Fibroblast of lung (primary cell): ENCODE results near the gene TLCD1. TPM values are rescaled to one million over a fixed set of nuclear protein-coding genes. Genes with fewer than 3 reads are reported as not detected.

ENCODE experiments used
- DNase-seq, 2 donors: peaks; one replicate each; pipeline versions ENCODE4 v3.0.0 to v3.0.0-alpha.2; 2010; ENCODE audit warnings: low read depth in 2 of 2
- H2AFZ ChIP-seq: 2 replicates; pipeline ENCODE4 v1.5.1; 2012; ENCODE audit warnings: low read length, control low read depth, inconsistent platforms
- H3K27ac ChIP-seq: 2 replicates; pipeline ENCODE4 v1.5.1; 2011; ENCODE audit warnings: low read length, control low read depth; ENCODE audit not compliant: insufficient read depth
- H3K27me3 ChIP-seq: 2 replicates; pipeline ENCODE4 v1.5.1; 2011; ENCODE audit warnings: mild to moderate bottlenecking, low read length; ENCODE audit not compliant: control insufficient read depth, insufficient read depth
- H3K36me3 ChIP-seq: 2 replicates; pipeline ENCODE4 v1.5.1; 2011; ENCODE audit warnings: low read length; ENCODE audit not compliant: control insufficient read depth, insufficient read depth
- H3K4me1 ChIP-seq: 2 replicates; pipeline ENCODE4 v1.5.1; 2011; ENCODE audit warnings: low read length; ENCODE audit not compliant: control insufficient read depth, insufficient read depth; ENCODE audit errors: extremely low read depth
- H3K4me2 ChIP-seq: 2 replicates; pipeline ENCODE4 v1.5.1; 2011; ENCODE audit warnings: low read length, control low read depth; ENCODE audit not compliant: insufficient read depth; ENCODE audit errors: extremely low read depth
- H3K4me3 ChIP-seq, 4 experiments: fragments of 200-600 bp in 1 of 4; sonication (generic) in 1 of 4; replicated peaks in 1 of 4; 2 replicates each; pipeline ENCODE4 v1.5.1; 2011 to 2016; ENCODE audit warnings: low read length in 4 of 4, low read depth in 3 of 4, mild to moderate bottlenecking in 3 of 4, control low read depth in 2 of 4, inconsistent platforms in 1 of 4, mixed read lengths in 1 of 4; ENCODE audit not compliant: insufficient read depth in 1 of 4; ENCODE audit errors: control extremely low read depth in 1 of 4
- H3K79me2 ChIP-seq: 2 replicates; pipeline ENCODE4 v1.5.1; 2012; ENCODE audit warnings: mild to moderate bottlenecking, low read length, inconsistent platforms; ENCODE audit not compliant: control insufficient read depth, insufficient read depth
- H3K9ac ChIP-seq: 2 replicates; pipeline ENCODE4 v1.5.1; 2011; ENCODE audit warnings: mild to moderate bottlenecking, low read length, control low read depth; ENCODE audit not compliant: insufficient read depth
- H3K9me3 ChIP-seq: 2 replicates; pipeline ENCODE4 v1.5.1; 2012; ENCODE audit warnings: low read depth, low read length; ENCODE audit not compliant: control insufficient read depth, insufficient read depth
- H4K20me1 ChIP-seq: 2 replicates; pipeline ENCODE4 v1.5.1; 2011; ENCODE audit warnings: low read length; ENCODE audit not compliant: control insufficient read depth, insufficient read depth; ENCODE audit errors: extremely low read depth
- CTCF ChIP-seq, 2 donors: IDR thresholded peaks in 1 of 2; conservative IDR thresholded peaks in 1 of 2; 1 replicate in 1 of 2; 2 replicates in 1 of 2; pipeline ENCODE4 v1.5.1; 2011 to 2012; ENCODE audit warnings: low read length in 2 of 2, control low read depth in 1 of 2, inconsistent platforms in 1 of 2, low read depth in 1 of 2, mild to moderate bottlenecking in 1 of 2
- EZH2 ChIP-seq: IDR thresholded peaks from 2 replicates; pipeline ENCODE4 v1.5.1; 2012; ENCODE audit warnings: low read length, control low read depth, mild to moderate bottlenecking; ENCODE audit errors: missing control alignments
- polyA plus RNA-seq, 2 donors: library from polyadenylated mRNA; depleted of rRNA in 1 of 2; stranded (reverse) in 1 of 2; unstranded in 1 of 2; fragments of >200 nt; gene quantifications; 2 replicates each; pipeline ENCODE4 v1.2.1, GENCODE V29; 2011 to 2012; ENCODE audit warnings: missing spikeins in 1 of 2
- total RNA-seq: library from RNA; depleted of rRNA; stranded (reverse); fragments of >200 nt; gene quantifications from 2 replicates; pipeline ENCODE4 v1.2.1, GENCODE V29; 2014

Gene TLCD1
- total and polyA plus RNA-seq, 2 donors (not counting 1 experiment from before 2014, with no cell fraction given), result 6.6 to 10.8 TPM

GRCh38 chr17:28684963-28685362 lies 41.1 kb downstream of the TLCD1 start:
- no peaks in the 10 kb centered on the region for H3K9me3 ChIP-seq
- no peaks in the 10 kb centered on the region for H3K27me3 ChIP-seq
- H2AFZ ChIP-seq, result no peak overlapping the region
- H3K79me2 ChIP-seq, result no peaks in the 10 kb centered on the region
- H3K4me3 ChIP-seq, result no peak overlapping the region
- no peak overlapping the region for H3K9ac ChIP-seq
- H4K20me1 ChIP-seq, result no peaks in the 10 kb centered on the region
- DNase-seq, result peak; percentile 5 to 54
- TF ChIP-seq CTCF (conservative IDR thresholded peaks at IDR 0.05 in 1 of 2, IDR thresholded peaks at IDR 0.05 in 1 of 2; ENCODE audit: low read depth in 1 of 2, low read length in 2 of 2) (no peak), EZH2 (no peak)
- H3K27ac ChIP-seq, result no peak overlapping the region
- peaks cover 31% of the 10 kb centered on the region for H3K36me3 ChIP-seq
- H3K4me2 ChIP-seq, result no peak overlapping the region
- no peaks in the 10 kb centered on the region for H3K4me1 ChIP-seq

- DNase-seq, result no peak
- H3K4me2 ChIP-seq, result no peak overlapping the region
- H3K27me3 ChIP-seq, result no peaks in the 10 kb centered on the region
- no peaks in the 10 kb centered on the region for H4K20me1 ChIP-seq
- H3K4me3 ChIP-seq, result no peak overlapping the region
- no peaks in the 10 kb centered on the region for H3K9me3 ChIP-seq
- H3K79me2 ChIP-seq, result no peaks in the 10 kb centered on the region
- no peak overlapping the region for H3K27ac ChIP-seq
- no peaks in the 10 kb centered on the region for H3K4me1 ChIP-seq
- H3K36me3 ChIP-seq, result peaks cover 27% of the 10 kb centered on the region
- H3K9ac ChIP-seq, result no peak overlapping the region
- no peak for TF ChIP-seq EZH2
- no peak for TF ChIP-seq CTCF (conservative IDR thresholded peaks at IDR 0.05 in 1 of 2, IDR thresholded peaks at IDR 0.05 in 1 of 2; ENCODE audit: low read depth in 1 of 2, low read length in 2 of 2)
- H2AFZ ChIP-seq, result no peak overlapping the region
Observed at GRCh38 chr17:28682655-28683054, 43.4 kb downstream of the TLCD1 start.

- H3K4me2 ChIP-seq, result no peak overlapping the region
- no peak overlapping the region for H2AFZ ChIP-seq
- no peaks in the 10 kb centered on the region for H3K9me3 ChIP-seq
- no peak overlapping the region for H3K4me3 ChIP-seq
- H3K9ac ChIP-seq, result no peak overlapping the region
- TF ChIP-seq EZH2 (no peak), CTCF (conservative IDR thresholded peaks at IDR 0.05 in 1 of 2, IDR thresholded peaks at IDR 0.05 in 1 of 2; ENCODE audit: low read depth in 1 of 2, low read length in 2 of 2) (peak in 1 of 2 donors; percentile 23)
- no peaks in the 10 kb centered on the region for H3K27me3 ChIP-seq
- no peak overlapping the region for H3K27ac ChIP-seq
- peaks cover 38% of the 10 kb centered on the region for H3K36me3 ChIP-seq
- no peaks in the 10 kb centered on the region for H4K20me1 ChIP-seq
- no peak for DNase-seq
- peaks cover 2% of the 10 kb centered on the region for H3K79me2 ChIP-seq
- H3K4me1 ChIP-seq, result no peaks in the 10 kb centered on the region
Observed at GRCh38 chr17:28675980-28676379, 50.1 kb downstream of the TLCD1 start.
